SH-SY5Y (cell line): ENCODE results near the gene TYK2.

Experiments
- GATA2 ChIP-seq: IDR thresholded peaks from 2 replicates; pipeline ENCODE4 v1.6.1; 2011; ENCODE audit warnings: mild to moderate bottlenecking, low read depth, low read length
- GATA3 ChIP-seq: IDR thresholded peaks from 2 replicates; pipeline ENCODE4 v1.6.1; 2011; ENCODE audit warnings: low read depth, mild to moderate bottlenecking, low read length, moderate library complexity

DNA sequence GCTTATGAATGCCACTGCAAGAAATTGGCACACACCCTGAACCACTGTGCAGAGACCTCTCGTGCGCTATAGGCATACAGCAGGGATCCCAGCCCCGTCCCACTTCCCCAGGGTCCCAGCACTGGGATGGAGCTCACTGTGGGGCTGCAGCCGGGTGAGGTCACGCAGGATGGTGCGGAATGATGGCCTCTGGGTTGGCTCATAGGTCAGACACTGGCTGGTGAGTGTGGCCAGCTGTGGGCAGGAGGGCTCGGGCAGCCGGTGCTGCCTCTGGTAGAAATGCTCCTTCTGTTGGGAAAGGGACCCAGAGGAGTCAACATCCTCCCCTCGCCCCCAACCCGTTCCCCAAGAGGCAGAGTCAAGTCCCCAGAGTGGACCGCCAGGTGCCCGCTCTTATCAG, 23.9 kb downstream of the TYK2 start:
- TF ChIP-seq GATA3 (no peak), GATA2 (no peak)
